Psoas muscle (tissue), 8 donors: ENCODE results near the gene GLP2R. TPM values are rescaled to one million over a fixed set of nuclear protein-coding genes. Genes with fewer than 3 reads are reported as not detected.

Source experiments
- ATAC-seq, 4 donors: fragments of 200-7000 bp; cut with Tn5 transposase; one replicate each; pipeline ENCODE4 v1.9.1; 2020; ENCODE audit warnings: moderate library complexity in 3 of 4, mild to moderate bottlenecking in 2 of 4
- DNase-seq, 2 donors: peaks; one replicate each; pipeline ENCODE4 v3.0.0-alpha.2; 2020
- H3K27ac ChIP-seq: fragments of 200-600 bp; one replicate; pipeline ENCODE4 v1.8.0; 2022
- H3K27me3 ChIP-seq, 3 donors: fragments of 200-600 bp in 1 of 3; one replicate each; pipeline versions ENCODE4 v1.6.1 to v1.8.0; 2013 to 2022; ENCODE audit warnings: low read length in 2 of 3, mild to moderate bottlenecking in 2 of 3, moderate library complexity in 1 of 3; ENCODE audit not compliant: insufficient read depth in 3 of 3
- H3K36me3 ChIP-seq, 2 donors: fragments of 200-600 bp in 1 of 2; one replicate each; pipeline versions ENCODE4 v1.6.1 to v1.8.0; 2013 to 2022; ENCODE audit warnings: low read depth in 1 of 2, mild to moderate bottlenecking in 1 of 2, moderate library complexity in 1 of 2; ENCODE audit not compliant: insufficient read depth in 1 of 2
- H3K4me1 ChIP-seq: fragments of 200-600 bp; one replicate; pipeline ENCODE4 v1.8.0; 2022
- H3K4me3 ChIP-seq: fragments of 200-600 bp; one replicate; pipeline ENCODE4 v1.8.0; 2022; ENCODE audit warnings: mild to moderate bottlenecking
- H3K9me3 ChIP-seq: fragments of 200-600 bp; one replicate; pipeline ENCODE4 v1.8.0; 2022
- WGBS, 3 donors: extraction: QIAGEN DNeasy Blood & Tissue Kit; methylation state at CpG; one replicate each; pipeline versions ENCODE4 v1.1.6 to v1.1.7; 2013; 5-methylcytosine and 5-hydroxymethylcytosine counted together
- intact Hi-C, 2 donors: fragments of 100-400 bp; cut with DNase I; formaldehyde crosslinking; loops; one replicate each; pipeline versions ENCODE4 v1.11.0 to v1.14.2; 2022
- polyA plus RNA-seq, 3 donors: library from polyadenylated mRNA; stranded (reverse); fragments of 200-250 nt; gene quantifications; one replicate each; pipeline ENCODE4 v1.2.3, GENCODE V29; 2013
- total RNA-seq, 4 donors: library from RNA; stranded (reverse); fragmentation: NEBNext Ultra II Directional in 2 of 4; extraction: Animal tissue kit (Norgen Biotek cat#: 25700) in 2 of 4; gene quantifications; one replicate each; pipeline versions ENCODE4 v1.2.1 to v1.2.4, GENCODE V29; 2021 to 2023
- TF ChIP-seq, protein P1 (sequence below): fragments of 200-600 bp; IDR thresholded peaks from one replicate; pipeline ENCODE4 v1.8.0; 2022; ENCODE audit warnings: antibody characterized with exemption
- donor health status: healthy with polysubstance abuse.
- donor health status: DM: no; HTN: no; CAD: no; lungs with moderate emphysema.
- donor health status: Bipolar disorder and iron deficiency.
- donor health status: healthy.
- donor health status: DM: yes; HTN: yes; CAD: no.
- donor health status: DM: no; HTN: no; CAD: no.
- donor health status: DM: no; HTN: no; CAD: no.
- donor health status: DM: yes; HTN: yes; CAD: no.

GLP2R gene
- total and polyA plus RNA-seq, 7 donors: 0.12 to 0.30 (median 0.17) TPM; not detected in 4

GRCh38 chr17:9875441-9875840 lies 49.7 kb downstream of the GLP2R start:
- H3K27me3 ChIP-seq: no peaks in the 10 kb centered on the region
- no peaks in the 10 kb centered on the region for H3K36me3 ChIP-seq
- no peak overlapping the region for H3K27ac ChIP-seq
- DNase-seq: no peak
- TF ChIP-seq, protein P1, sequence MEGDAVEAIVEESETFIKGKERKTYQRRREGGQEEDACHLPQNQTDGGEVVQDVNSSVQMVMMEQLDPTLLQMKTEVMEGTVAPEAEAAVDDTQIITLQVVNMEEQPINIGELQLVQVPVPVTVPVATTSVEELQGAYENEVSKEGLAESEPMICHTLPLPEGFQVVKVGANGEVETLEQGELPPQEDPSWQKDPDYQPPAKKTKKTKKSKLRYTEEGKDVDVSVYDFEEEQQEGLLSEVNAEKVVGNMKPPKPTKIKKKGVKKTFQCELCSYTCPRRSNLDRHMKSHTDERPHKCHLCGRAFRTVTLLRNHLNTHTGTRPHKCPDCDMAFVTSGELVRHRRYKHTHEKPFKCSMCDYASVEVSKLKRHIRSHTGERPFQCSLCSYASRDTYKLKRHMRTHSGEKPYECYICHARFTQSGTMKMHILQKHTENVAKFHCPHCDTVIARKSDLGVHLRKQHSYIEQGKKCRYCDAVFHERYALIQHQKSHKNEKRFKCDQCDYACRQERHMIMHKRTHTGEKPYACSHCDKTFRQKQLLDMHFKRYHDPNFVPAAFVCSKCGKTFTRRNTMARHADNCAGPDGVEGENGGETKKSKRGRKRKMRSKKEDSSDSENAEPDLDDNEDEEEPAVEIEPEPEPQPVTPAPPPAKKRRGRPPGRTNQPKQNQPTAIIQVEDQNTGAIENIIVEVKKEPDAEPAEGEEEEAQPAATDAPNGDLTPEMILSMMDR: no peak
- H3K4me1 ChIP-seq: no peaks in the 10 kb centered on the region
- 41 to 62% (median 47%) methylated on average over 3 of the region's 3 CpGs for WGBS, 3 donors
- H3K4me3 ChIP-seq: no peak overlapping the region
- ATAC-seq: no peak
- no peaks in the 10 kb centered on the region for H3K9me3 ChIP-seq
- intact Hi-C loops: no loop called here

DNA sequence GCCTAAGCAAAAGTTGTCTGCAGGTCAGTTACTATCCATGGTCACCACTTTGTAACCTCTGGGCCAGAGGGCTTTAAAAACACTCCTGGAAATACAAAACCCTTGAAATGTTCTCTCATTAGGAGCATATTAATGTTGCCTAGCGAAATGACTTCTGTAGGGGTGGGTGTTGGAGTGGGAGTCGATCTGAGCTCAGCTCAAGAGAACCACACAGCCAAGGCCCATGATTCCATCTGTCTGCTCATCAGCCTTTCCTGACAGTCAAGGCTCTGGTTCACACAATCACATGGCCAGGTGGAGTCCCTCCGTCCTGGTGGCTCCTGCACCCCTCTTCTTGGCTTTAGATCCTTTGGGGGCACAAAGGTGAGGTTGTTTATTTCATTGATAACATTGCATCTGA lies 52.6 kb downstream of the GLP2R start:
- intact Hi-C loops: no loop called here
- Histone ChIP-seq H3K4me3 (no peak overlapping the region), H3K4me1 (no peaks in the 10 kb centered on the region), H3K27me3 (no peaks in the 10 kb centered on the region), H3K36me3 (no peaks in the 10 kb centered on the region), H3K27ac (no peak overlapping the region), H3K9me3 (peaks cover 12% of the 10 kb centered on the region)
- DNase-seq (no peak), ATAC-seq (no peak)
- TF ChIP-seq, protein P1: no peak
- WGBS, 3 donors: 71 to 74% (median 72%) methylated on average over 3 of the region's 3 CpGs

- intact Hi-C loops: no loop called here
- no peak overlapping the region for H3K27ac ChIP-seq
- H3K4me3 ChIP-seq: no peak overlapping the region
- peaks cover 18% of the 10 kb centered on the region for H3K9me3 ChIP-seq
- no peak for DNase-seq
- TF ChIP-seq, protein P1: no peak
- H3K27me3 ChIP-seq: no peaks in the 10 kb centered on the region
- no peaks in the 10 kb centered on the region for H3K4me1 ChIP-seq
- WGBS, 3 donors: 87 to 93% (median 92%) methylated on average over 8 of the region's 8 CpGs
- no peaks in the 10 kb centered on the region for H3K36me3 ChIP-seq
- ATAC-seq: no peak
Observed at GRCh38 chr17:9878786-9879525, 53.2 kb downstream of the GLP2R start.

DNA sequence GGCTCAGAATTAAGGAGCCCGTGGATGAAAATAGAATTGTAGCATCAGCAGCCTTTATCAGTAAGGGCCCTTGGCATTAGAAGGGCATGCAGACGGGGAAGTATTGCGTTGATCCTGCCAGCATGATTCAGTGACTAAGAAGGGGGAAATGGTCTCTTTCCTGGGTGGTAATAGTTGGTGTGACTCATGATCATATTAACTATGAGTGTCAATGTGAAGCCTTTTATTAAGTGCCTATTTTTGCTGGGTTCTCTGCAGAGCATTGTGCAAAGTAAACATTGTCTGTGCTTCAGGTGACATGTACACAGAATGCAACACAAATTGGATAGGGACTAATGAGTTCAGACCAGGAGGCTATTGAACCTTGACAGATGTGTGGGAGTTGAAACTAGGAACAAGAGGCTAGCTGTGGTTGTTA lies 54.9 kb downstream of the GLP2R start:
- no peaks in the 10 kb centered on the region for H3K4me1 ChIP-seq
- H3K27ac ChIP-seq: no peak overlapping the region
- DNase-seq (no peak), ATAC-seq (no peak)
- no peaks in the 10 kb centered on the region for H3K36me3 ChIP-seq
- WGBS, 3 donors: 74 to 77% (median 76%) methylated on average over 3 of the region's 3 CpGs
- no peaks in the 10 kb centered on the region for H3K27me3 ChIP-seq
- peaks cover 22% of the 10 kb centered on the region for H3K9me3 ChIP-seq
- no peak overlapping the region for H3K4me3 ChIP-seq
- intact Hi-C loops: no loop called here
- TF ChIP-seq, protein P1: no peak

GRCh38 chr17:9883451-9883850 lies 57.7 kb downstream of the GLP2R start:
- no peaks in the 10 kb centered on the region for H3K4me1 ChIP-seq
- ATAC-seq (no peak), DNase-seq (no peak)
- TF ChIP-seq, protein P1: no peak
- no peak overlapping the region for H3K27ac ChIP-seq
- no peak overlapping the region for H3K4me3 ChIP-seq
- H3K27me3 ChIP-seq: no peaks in the 10 kb centered on the region
- H3K36me3 ChIP-seq: no peaks in the 10 kb centered on the region
- peaks cover 22% of the 10 kb centered on the region for H3K9me3 ChIP-seq
- intact Hi-C loops: no loop called here
